A549 treated with CORT108297 at 1 μM for 4 hours (cell line): ENCODE measurements around the gene SLC25A25. TPM values are rescaled to one million over a fixed set of nuclear protein-coding genes. Genes with fewer than 3 reads are reported as not detected.

Source experiments
- total RNA-seq: library from RNA; stranded (reverse); fragments of 200-300 nt; extraction: Qiagen RNA extraction; gene quantifications from 5 replicates; pipeline ENCODE4 v1.2.3, GENCODE V29; 2022

SLC25A25 gene
- 7.0 to 9.2 TPM (median 7.7 TPM) in 5 replicates for total RNA-seq

DNA sequence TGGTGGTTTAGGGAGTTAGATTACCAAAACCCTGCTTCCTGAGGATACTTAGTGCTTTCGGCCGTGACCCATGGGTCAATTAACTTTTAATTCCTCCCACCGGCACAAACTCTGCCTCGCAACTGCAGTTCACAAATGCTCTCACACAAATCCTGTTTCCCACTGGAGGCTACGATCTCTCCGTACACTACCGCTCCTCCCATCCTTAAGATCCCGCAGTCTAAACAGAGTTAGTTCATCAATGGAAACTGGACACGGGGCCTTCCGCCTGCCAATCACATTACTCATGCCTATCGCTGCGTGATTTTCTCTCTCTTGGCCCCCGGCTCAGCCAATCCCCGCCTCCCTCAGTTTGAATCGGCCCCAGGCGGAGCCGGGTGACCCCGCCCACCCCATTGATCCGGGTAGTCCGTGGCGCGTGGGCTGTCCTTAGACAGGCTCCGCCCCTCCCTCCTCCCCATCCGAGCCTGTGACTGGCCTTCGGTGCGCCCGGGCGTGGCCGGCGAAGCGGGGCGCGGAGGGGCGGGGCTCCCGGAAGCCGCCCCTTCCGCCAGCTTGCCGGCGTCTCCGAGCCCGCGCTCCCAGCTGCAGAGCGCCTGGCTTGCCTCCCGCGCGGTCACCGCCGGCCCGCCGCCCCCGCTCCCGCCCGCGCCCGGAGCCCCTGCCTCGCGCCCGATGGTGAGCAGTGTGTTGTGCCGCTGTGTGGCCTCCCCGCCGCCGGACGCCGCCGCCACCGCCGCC is at the start of gene SLC25A25:
Gene SLC25A25, plus strand, starts transcription at position 588 of the 741 bp plus-strand sequence. Its CDS starts 88 bp downstream, at position 676.

GRCh38 chr9:128066713-128067644 is 1.1 kb upstream of the SLC25A25 start, which contains the start of gene NAIF1:
Gene NAIF1 (minus strand): TSS chr9:128067320. CDS start chr9:128067101, 219 bp downstream.

GRCh38 chr9:128127568-128127989 is 59.5 kb downstream of the SLC25A25 start, which contains the start of gene PTGES2:
Gene PTGES2 (minus strand): TSS chr9:128127729. CDS start chr9:128127717, 12 bp downstream.

DNA sequence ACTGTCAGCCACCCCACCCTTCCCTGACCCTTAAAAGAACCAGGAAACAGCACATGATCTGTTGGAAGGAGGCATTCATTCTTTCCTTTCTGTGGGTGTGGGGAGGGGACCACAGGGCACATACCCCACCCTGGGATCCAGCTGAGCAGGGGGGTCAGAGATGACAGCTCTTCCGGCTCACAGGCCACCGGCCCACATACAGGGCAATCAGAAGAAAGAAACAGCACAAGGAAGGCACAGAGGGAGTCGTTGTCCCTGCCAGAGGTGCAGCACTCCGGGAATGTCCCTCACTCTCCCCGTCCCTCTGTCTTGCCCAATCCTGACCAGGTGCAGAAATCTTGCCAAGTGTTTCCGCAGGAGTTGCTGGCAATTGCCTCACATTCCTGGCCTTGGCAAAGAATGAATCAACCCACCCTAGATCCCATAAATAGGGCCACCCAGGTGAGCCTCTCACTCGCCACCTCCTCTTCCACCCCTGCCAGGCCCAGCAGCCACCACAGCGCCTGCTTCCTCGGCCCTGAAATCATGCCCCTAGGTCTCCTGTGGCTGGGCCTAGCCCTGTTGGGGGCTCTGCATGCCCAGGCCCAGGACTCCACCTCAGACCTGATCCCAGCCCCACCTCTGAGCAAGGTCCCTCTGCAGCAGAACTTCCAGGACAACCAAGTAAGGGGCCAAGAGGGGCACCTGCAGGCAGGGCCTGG is 81.1 kb downstream of the SLC25A25 start, which contains the start of gene LCN2:
Gene LCN2, plus strand, starts transcription at position 453 of the 701 bp plus-strand sequence. Its CDS starts 73 bp downstream, at position 526.

Other genes starting within 250 kb of the SLC25A25 start
- 0.15 to 0.17 TPM (median 0.17 TPM) in 5 replicates for gene ENG, start 213.6 kb upstream of the SLC25A25 start, total RNA-seq
- 40.1 to 83.3 TPM (median 73.5 TPM) in 5 replicates for gene AK1, start 190.6 kb upstream of the SLC25A25 start, total RNA-seq
- gene ST6GALNAC6, start 168.6 kb upstream of the SLC25A25 start, total RNA-seq: 22.2 to 26.8 TPM (median 23.4 TPM) in 5 replicates
- 14.0 to 24.2 TPM (median 22.2 TPM) in 5 replicates for gene ST6GALNAC4, start 151.2 kb upstream of the SLC25A25 start, total RNA-seq
- 1.4 to 2.4 TPM (median 2.3 TPM) in 5 replicates for gene PIP5KL1, start 137.5 kb upstream of the SLC25A25 start, total RNA-seq
- gene DPM2, start 130.4 kb upstream of the SLC25A25 start, total RNA-seq: 39.5 to 48.4 TPM (median 45.7 TPM) in 5 replicates
- gene EEIG1, start 87.2 kb upstream of the SLC25A25 start, total RNA-seq: 50.6 to 81.0 TPM (median 63.1 TPM) in 5 replicates
- gene NAIF1, start 912 bp upstream of the SLC25A25 start, total RNA-seq: 5.1 to 7.5 TPM (median 7.2 TPM) in 5 replicates
- gene PTGES2, start 59.5 kb downstream of the SLC25A25 start, total RNA-seq: 76.5 to 104 TPM (median 94.8 TPM) in 5 replicates
- 2.8 to 6.5 TPM (median 3.4 TPM) in 5 replicates for gene LCN2, start 81.2 kb downstream of the SLC25A25 start, total RNA-seq
- gene BBLN, start 92.0 kb downstream of the SLC25A25 start, total RNA-seq: 41.2 to 69.2 TPM (median 66.0 TPM) in 5 replicates
- 75.2 to 92.1 TPM (median 88.1 TPM) in 5 replicates for gene CIZ1, start 123.3 kb downstream of the SLC25A25 start, total RNA-seq
- 78.2 to 96.1 TPM (median 86.9 TPM) in 5 replicates for gene DNM1, start 135.1 kb downstream of the SLC25A25 start, total RNA-seq
- 38.8 to 54.8 TPM (median 46.5 TPM) in 5 replicates for gene GOLGA2, start 207.8 kb downstream of the SLC25A25 start, total RNA-seq
- gene SWI5, start 208.0 kb downstream of the SLC25A25 start, total RNA-seq: 41.5 to 51.4 TPM (median 46.9 TPM) in 5 replicates